PC-3 (cell line): Measurements from ENCODE around the gene COMTD1. TPM values are rescaled to one million over a fixed set of nuclear protein-coding genes. Genes with fewer than 3 reads are reported as not detected.
"Not testable (repeated sequence)": the region's sequence is repeated elsewhere in the genome, so short reads cannot be mapped to it uniquely, and the experiment has no call there.

Source experiments
- ATAC-seq: fragments of 200-7000 bp; cut with Tn5 transposase; 2 replicates; pipeline ENCODE4 v1.9.1; 2020; ENCODE audit warnings: mild to moderate bottlenecking, moderate library complexity
- BruUV-seq: library from RNA; stranded (reverse); fragments of 400-500 nt; replicated peaks from 2 replicates; lab custom pipeline; 2021; lab: Mats Ljungman, UMichigan
- CTCF ChIA-PET: fragments of 300-600 bp; sonication (Branson Sonifier 250); formaldehyde crosslinking; loops from one replicate; lab custom pipeline; 2022; ENCODE audit warnings: antibody characterized with exemption; lab: Charles Lee
- POLR2A ChIA-PET: fragments of 300-600 bp; sonication (Branson Sonifier 250); formaldehyde crosslinking; loops from one replicate; lab custom pipeline; 2022; ENCODE audit warnings: antibody characterized with exemption; ENCODE audit not compliant: unreplicated experiment; lab: Charles Lee
- DNase-seq: peaks from one replicate; pipeline ENCODE4 v3.0.0-alpha.2; 2015
- H2AFZ ChIP-seq: fragments of 300-600 bp; sonication (generic); 2 replicates; pipeline ENCODE4 v1.6.0; 2016; ENCODE audit warnings: antibody characterized with exemption, low read length
- H3F3A ChIP-seq: fragments of 300-600 bp; sonication (generic); one replicate; pipeline ENCODE4 v1.6.0; 2017; ENCODE audit warnings: antibody characterized with exemption, low read length, control low read depth, mild to moderate bottlenecking; ENCODE audit not compliant: unreplicated experiment
- H3K27ac ChIP-seq: fragments of 300-600 bp; sonication (generic); 2 replicates; pipeline ENCODE4 v1.5.1; 2016; ENCODE audit warnings: mild to moderate bottlenecking, low read length
- H3K27me3 ChIP-seq: fragments of 300-600 bp; sonication (generic); 2 replicates; pipeline ENCODE4 v1.6.1; 2016; ENCODE audit warnings: low read length, mixed read lengths
- H3K36me3 ChIP-seq: fragments of 300-600 bp; sonication (generic); 2 replicates; pipeline ENCODE4 v1.6.1; 2016; ENCODE audit warnings: low read depth, mixed run types, low read length, mixed read lengths
- H3K4me1 ChIP-seq: fragments of 300-600 bp; sonication (generic); 2 replicates; pipeline ENCODE4 v1.5.1; 2016; ENCODE audit warnings: low read length; ENCODE audit not compliant: insufficient read depth
- H3K4me2 ChIP-seq: fragments of 300-600 bp; sonication (generic); 2 replicates; pipeline ENCODE4 v1.6.0; 2016; ENCODE audit warnings: low read length
- H3K4me3 ChIP-seq: fragments of 300-600 bp; sonication (generic); 2 replicates; pipeline ENCODE4 v1.5.1; 2016; ENCODE audit warnings: mild to moderate bottlenecking, low read length, mixed read lengths
- H3K79me2 ChIP-seq: fragments of 300-600 bp; sonication (generic); 2 replicates; pipeline ENCODE4 v1.6.1; 2017; ENCODE audit warnings: low read length, mixed read lengths
- H3K9ac ChIP-seq: fragments of 300-600 bp; sonication (generic); 2 replicates; pipeline ENCODE4 v1.6.0; 2016; ENCODE audit warnings: mild to moderate bottlenecking, low read length
- H3K9me2 ChIP-seq: fragments of 300-600 bp; sonication (generic); replicated peaks from 2 replicates; pipeline ENCODE4 v1.6.1; 2016; ENCODE audit warnings: mixed run types, low read length, mixed read lengths
- H3K9me3 ChIP-seq: fragments of 300-600 bp; sonication (generic); 2 replicates; pipeline ENCODE4 v1.6.1; 2016; ENCODE audit warnings: low read length, mixed read lengths
- H4K20me1 ChIP-seq: fragments of 300-600 bp; sonication (generic); 2 replicates; pipeline ENCODE4 v1.6.1; 2016; ENCODE audit warnings: low read length, mixed read lengths
- EZH2 ChIP-seq: fragments of 300-600 bp; sonication (generic); IDR thresholded peaks from one replicate; pipeline ENCODE4 v1.6.1; 2017; ENCODE audit warnings: antibody characterized with exemption, mild to moderate bottlenecking, low read length; ENCODE audit not compliant: unreplicated experiment
- EZH2phosphoT487 ChIP-seq: fragments of 300-600 bp; sonication (generic); IDR thresholded peaks from 2 replicates; pipeline ENCODE4 v1.6.1; 2018; ENCODE audit warnings: mild to moderate bottlenecking, antibody characterized with exemption, low read length, borderline replicate concordance
- intact Hi-C: fragments of 100-400 bp; cut with micrococcal nuclease; formaldehyde crosslinking; loops from 2 replicates; pipeline ENCODE4 v1.9.0; 2023
- total RNA-seq: library from RNA; depleted of rRNA; stranded (reverse); fragments of >200 nt; gene quantifications from 2 replicates; pipeline ENCODE4 v1.2.3, GENCODE V29; 2014
- TF ChIP-seq, protein P1 (sequence below): fragments of 300-600 bp; sonication (generic); conservative IDR thresholded peaks from 2 replicates; pipeline ENCODE4 v1.5.1; 2017; ENCODE audit warnings: antibody characterized with exemption, low read depth, mild to moderate bottlenecking, low read length

Gene COMTD1
- total RNA-seq, 1 experiment from 2014 or later: 183 TPM

DNA sequence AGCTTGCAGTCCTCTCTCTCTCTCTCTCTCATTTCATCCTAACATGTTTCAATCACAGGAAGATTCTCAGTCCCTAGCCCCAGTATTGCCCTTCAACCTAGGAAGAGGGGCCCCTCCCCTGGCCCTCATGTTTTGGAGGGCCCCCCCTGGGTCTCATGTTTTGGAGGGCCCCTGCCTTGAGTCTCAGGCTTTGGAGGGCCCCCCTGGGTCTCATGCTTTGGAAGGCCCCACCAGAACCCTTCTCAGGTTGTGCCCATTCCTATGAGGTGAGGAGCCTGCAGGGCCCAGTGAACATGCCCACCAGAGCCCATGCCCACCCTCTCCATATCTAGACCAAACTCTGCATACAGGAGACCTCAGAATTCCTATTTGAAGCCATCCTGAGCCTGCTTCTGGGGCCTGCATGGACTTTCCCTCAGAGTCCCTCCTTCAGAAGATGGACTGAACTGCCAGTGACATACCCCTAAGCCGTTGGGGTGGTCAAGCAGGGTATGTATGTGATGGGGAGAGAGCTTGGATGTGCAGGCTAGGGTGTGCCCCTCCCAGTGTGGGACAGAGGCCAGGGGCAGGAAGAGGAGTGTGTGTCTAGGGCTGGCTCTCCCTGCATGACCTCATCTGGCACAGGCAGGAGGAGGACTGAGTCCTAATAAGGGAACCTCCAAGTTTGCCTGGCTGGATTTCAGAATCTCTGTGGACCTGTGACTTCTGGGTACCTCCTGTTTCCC, 33.3 kb downstream of the COMTD1 start:
- TF ChIP-seq EZH2phosphoT487 (no peak), EZH2 (no peak)
- TF ChIP-seq, protein P1, sequence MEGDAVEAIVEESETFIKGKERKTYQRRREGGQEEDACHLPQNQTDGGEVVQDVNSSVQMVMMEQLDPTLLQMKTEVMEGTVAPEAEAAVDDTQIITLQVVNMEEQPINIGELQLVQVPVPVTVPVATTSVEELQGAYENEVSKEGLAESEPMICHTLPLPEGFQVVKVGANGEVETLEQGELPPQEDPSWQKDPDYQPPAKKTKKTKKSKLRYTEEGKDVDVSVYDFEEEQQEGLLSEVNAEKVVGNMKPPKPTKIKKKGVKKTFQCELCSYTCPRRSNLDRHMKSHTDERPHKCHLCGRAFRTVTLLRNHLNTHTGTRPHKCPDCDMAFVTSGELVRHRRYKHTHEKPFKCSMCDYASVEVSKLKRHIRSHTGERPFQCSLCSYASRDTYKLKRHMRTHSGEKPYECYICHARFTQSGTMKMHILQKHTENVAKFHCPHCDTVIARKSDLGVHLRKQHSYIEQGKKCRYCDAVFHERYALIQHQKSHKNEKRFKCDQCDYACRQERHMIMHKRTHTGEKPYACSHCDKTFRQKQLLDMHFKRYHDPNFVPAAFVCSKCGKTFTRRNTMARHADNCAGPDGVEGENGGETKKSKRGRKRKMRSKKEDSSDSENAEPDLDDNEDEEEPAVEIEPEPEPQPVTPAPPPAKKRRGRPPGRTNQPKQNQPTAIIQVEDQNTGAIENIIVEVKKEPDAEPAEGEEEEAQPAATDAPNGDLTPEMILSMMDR: no peak
- Histone ChIP-seq H3K4me2 (peak overlapping the region; percentile 52), H4K20me1 (no peaks in the 10 kb centered on the region), H3F3A (no peaks in the 10 kb centered on the region), H3K4me3 (no peak overlapping the region), H3K27me3 (no peaks in the 10 kb centered on the region), H3K9me2 (no peaks in the 10 kb centered on the region), H3K9me3 (no peaks in the 10 kb centered on the region), H3K36me3 (no peaks in the 10 kb centered on the region), H3K27ac (peak overlapping the region; percentile 27), H3K9ac (no peak overlapping the region; the same call in 1 of the 2 replicates), H2AFZ (peak overlapping the region; percentile 62), H3K4me1 (peaks cover 26% of the 10 kb centered on the region), H3K79me2 (no peaks in the 10 kb centered on the region)
- ChIA-PET CTCF (interaction anchor here (0.5 kb wide), 1 partner anchor 200 kb away, joined by 8 read pairs; no protein-coding TSS in a partner anchor), POLR2A (interaction anchor here (1.8 kb wide), 1 partner anchor 23 kb away, joined by 7 read pairs; no protein-coding TSS in a partner anchor)
- DNase-seq (peak; percentile 86), ATAC-seq (peak; percentile 95)
- BruUV-seq: TSS peak; percentile 66
- intact Hi-C loops: loop anchor here (1.0 kb wide), 1 partner anchor 10 kb away; no protein-coding TSS in a partner anchor

- DNase-seq: peak; percentile 71
- POLR2A ChIA-PET: interaction anchor here (1.8 kb wide), 1 partner anchor 23 kb away, joined by 7 read pairs; no protein-coding TSS in a partner anchor
- H4K20me1 ChIP-seq: no peaks in the 10 kb centered on the region
- BruUV-seq: no TSS peak
- peak; percentile 51 for ATAC-seq
- H3K9me2 ChIP-seq: no peaks in the 10 kb centered on the region
- no peak overlapping the region for H2AFZ ChIP-seq
- CTCF ChIA-PET: interaction anchor here (0.5 kb wide), 1 partner anchor 200 kb away, joined by 8 read pairs; no protein-coding TSS in a partner anchor
- TF ChIP-seq, protein P1: no peak
- no peak for TF ChIP-seq EZH2
- no peak for TF ChIP-seq EZH2phosphoT487
- H3F3A ChIP-seq: no peaks in the 10 kb centered on the region
- H3K4me2 ChIP-seq: peak overlapping the region; percentile 52
- H3K27ac ChIP-seq: peak overlapping the region; percentile 21
- H3K79me2 ChIP-seq: no peaks in the 10 kb centered on the region
- no peaks in the 10 kb centered on the region for H3K27me3 ChIP-seq
- no peaks in the 10 kb centered on the region for H3K36me3 ChIP-seq
- no peaks in the 10 kb centered on the region for H3K9me3 ChIP-seq
- H3K9ac ChIP-seq: no peak overlapping the region; the same call in 1 of the 2 replicates
- intact Hi-C loops: loop anchor here (1.0 kb wide), 1 partner anchor 10 kb away; no protein-coding TSS in a partner anchor
- H3K4me1 ChIP-seq: peaks cover 26% of the 10 kb centered on the region
- no peak overlapping the region for H3K4me3 ChIP-seq
Observed at GRCh38 chr10:75201793-75202307, 33.9 kb downstream of the COMTD1 start.

- ChIA-PET POLR2A (interaction anchor here (0.7 to 0.8 kb wide), 2 partner anchors 1769 to 1829 kb away, joined by 3 to 4 read pairs; no protein-coding TSS in a partner anchor), CTCF (interaction anchor here (0.6 kb wide), 1 partner anchor 30 kb away, joined by 5 read pairs; no protein-coding TSS in a partner anchor)
- DNase-seq, H3K4me3 ChIP-seq, BruUV-seq, H3K27ac ChIP-seq, H3K36me3 ChIP-seq, H3K4me2 ChIP-seq, H3K27me3 ChIP-seq, H2AFZ ChIP-seq, intact Hi-C loops, H3K9me3 ChIP-seq, H3K79me2 ChIP-seq, ATAC-seq, H3K9ac ChIP-seq, H3F3A ChIP-seq, H3K9me2 ChIP-seq, H4K20me1 ChIP-seq: not testable (repeated sequence)
- peaks cover 31% of the 10 kb centered on the region for H3K4me1 ChIP-seq
Observed at GRCh38 chr10:75199949-75200348, 35.8 kb downstream of the COMTD1 start.
